ENCODE results near the gene GRIN1.
A peak's percentile ranks its signal among the peaks of the same experiment; 100 is the strongest.

The GRIN1 gene

GRCh38 chr9:137194909-137195308 is 56.0 kb downstream of the GRIN1 start:
- no peak for DNase-seq (ENCODE audit: low read depth)

- no peak for DNase-seq (ENCODE audit: low read depth)
Measured at GRCh38 chr9:137195525-137196220, 56.7 kb downstream of the GRIN1 start.

- DNase-seq (ENCODE audit: low read depth): no peak
Measured at GRCh38 chr9:137198051-137198901, 59.3 kb downstream of the GRIN1 start.

- no peak for DNase-seq (ENCODE audit: low read depth)
Measured at GRCh38 chr9:137198902-137199283, 59.9 kb downstream of the GRIN1 start.

- no peak for DNase-seq (ENCODE audit: low read depth)
Measured at GRCh38 chr9:137199411-137200121, 60.6 kb downstream of the GRIN1 start.

- DNase-seq (ENCODE audit: low read depth): peak; percentile 98
Measured at GRCh38 chr9:137200311-137201204, 61.6 kb downstream of the GRIN1 start, which contains the start of gene TPRN. TSS of gene TPRN (minus strand) at chr9:137200741. CDS start at chr9:137200711, 30 bp downstream.

GRCh38 chr9:137201205-137201868 is 62.4 kb downstream of the GRIN1 start:
- DNase-seq (ENCODE audit: low read depth): no peak

- DNase-seq (ENCODE audit: low read depth): no peak
Measured at GRCh38 chr9:137202966-137203365, 64.0 kb downstream of the GRIN1 start.

- DNase-seq (ENCODE audit: low read depth): no peak
Measured at GRCh38 chr9:137204731-137205125, 65.8 kb downstream of the GRIN1 start.

- DNase-seq (ENCODE audit: low read depth): peak; percentile 92
Measured at GRCh38 chr9:137205126-137206069, 66.4 kb downstream of the GRIN1 start, which contains the start of the genes NDOR1 and TMEM203. TSS of gene NDOR1 (plus strand) at chr9:137205700. CDS start at chr9:137205778, 78 bp downstream. TSS of gene TMEM203 (minus strand) at chr9:137205648. CDS start at chr9:137205414, 234 bp downstream.

GRCh38 chr9:137206602-137207001 is 67.6 kb downstream of the GRIN1 start:
- no peak for DNase-seq (ENCODE audit: low read depth)

GRCh38 chr9:137211532-137211931 is 72.6 kb downstream of the GRIN1 start:
- DNase-seq (ENCODE audit: low read depth): no peak

GRCh38 chr9:137212520-137212919 is 73.6 kb downstream of the GRIN1 start:
- DNase-seq (ENCODE audit: low read depth): no peak

- DNase-seq (ENCODE audit: low read depth): no peak
Measured at GRCh38 chr9:137213160-137214060, 74.5 kb downstream of the GRIN1 start.

- DNase-seq (ENCODE audit: low read depth): no peak
Measured at GRCh38 chr9:137214620-137215019, 75.7 kb downstream of the GRIN1 start.

GRCh38 chr9:137215196-137215986 is 76.4 kb downstream of the GRIN1 start:
- DNase-seq (ENCODE audit: low read depth): no peak

- no peak for DNase-seq (ENCODE audit: low read depth)
Measured at GRCh38 chr9:137216188-137216965, 77.4 kb downstream of the GRIN1 start.

Measured in activated T-cell treated with anti-CD3 and anti-CD28 coated beads for 24 hours (primary cell).